Loucy (cell line): ENCODE results near the gene IGFBP6.

ENCODE experiments used
- H2AFZ ChIP-seq: fragments of 200-600 bp; sonication (generic); 2 replicates; pipeline ENCODE4 v1.6.0; 2016; ENCODE audit warnings: antibody characterized with exemption, mild to moderate bottlenecking, low read length, moderate library complexity
- H3F3A ChIP-seq: fragments of 200-600 bp; 2 replicates; pipeline ENCODE4 v1.6.0; 2016; ENCODE audit warnings: antibody characterized with exemption, low read depth, mild to moderate bottlenecking
- H3K27me3 ChIP-seq: fragments of 200-600 bp; sonication (generic); 2 replicates; pipeline ENCODE4 v1.6.1; 2014; ENCODE audit warnings: low read length, mild to moderate bottlenecking; ENCODE audit not compliant: insufficient read depth, poor library complexity, severe bottlenecking
- H3K36me3 ChIP-seq: fragments of 200-600 bp; sonication (generic); 2 replicates; pipeline ENCODE4 v1.6.1; 2016; ENCODE audit warnings: low read length; ENCODE audit not compliant: insufficient read depth
- H3K4me1 ChIP-seq: fragments of 200-600 bp; sonication (generic); 2 replicates; pipeline ENCODE4 v1.5.1; 2014; ENCODE audit warnings: low read length, mild to moderate bottlenecking; ENCODE audit not compliant: insufficient read depth, poor library complexity, severe bottlenecking
- H3K4me2 ChIP-seq: fragments of 200-600 bp; sonication (generic); 2 replicates; pipeline ENCODE4 v1.6.0; 2014; ENCODE audit warnings: antibody characterized with exemption, low read length, low read depth, mild to moderate bottlenecking; ENCODE audit not compliant: poor library complexity, severe bottlenecking
- H3K4me3 ChIP-seq: fragments of 200-600 bp; sonication (generic); 2 replicates; pipeline ENCODE4 v1.5.1; 2014; ENCODE audit warnings: low read length, mild to moderate bottlenecking, mixed read lengths; ENCODE audit not compliant: poor library complexity, severe bottlenecking
- H3K79me2 ChIP-seq: fragments of 200-600 bp; sonication (generic); 2 replicates; pipeline ENCODE4 v1.6.1; 2014; ENCODE audit warnings: low read length; ENCODE audit not compliant: insufficient read depth
- H3K9ac ChIP-seq: fragments of 200-600 bp; sonication (generic); 2 replicates; pipeline ENCODE4 v1.6.0; 2014; ENCODE audit warnings: mild to moderate bottlenecking, low read depth, low read length, moderate library complexity; ENCODE audit not compliant: poor library complexity, severe bottlenecking
- H3K9me2 ChIP-seq: fragments of 200-600 bp; sonication (generic); replicated peaks from 2 replicates; pipeline ENCODE4 v1.6.1; 2016; ENCODE audit warnings: low read depth, low read length, mixed read lengths
- H3K9me3 ChIP-seq: fragments of 200-600 bp; sonication (generic); 2 replicates; pipeline ENCODE4 v1.6.1; 2014; ENCODE audit warnings: mild to moderate bottlenecking, antibody characterized with exemption, low read length, low read depth; ENCODE audit not compliant: insufficient read depth
- H4K20me1 ChIP-seq: fragments of 200-600 bp; sonication (generic); 2 replicates; pipeline ENCODE4 v1.6.0; 2014; ENCODE audit warnings: antibody characterized with exemption, low read length, mild to moderate bottlenecking; ENCODE audit not compliant: insufficient read depth, poor library complexity, severe bottlenecking
- CTCF ChIP-seq: fragments of 200-600 bp; sonication (generic); conservative IDR thresholded peaks from 2 replicates; pipeline ENCODE4 v1.5.1; 2014; ENCODE audit warnings: mild to moderate bottlenecking, antibody characterized with exemption, low read length
- EZH2phosphoT487 ChIP-seq: fragments of 200-600 bp; IDR thresholded peaks from 2 replicates; pipeline ENCODE4 v1.6.1; 2018; ENCODE audit warnings: antibody characterized with exemption, mild to moderate bottlenecking, moderate library complexity, borderline replicate concordance

IGFBP6 gene

GRCh38 chr12:53096089-53096741 lies 1.3 kb upstream of the IGFBP6 start:
- Histone ChIP-seq H3K9me3 (no peaks in the 10 kb centered on the region), H3K4me1 (peaks cover 31% of the 10 kb centered on the region), H2AFZ (no peak overlapping the region), H3K4me3 (no peak overlapping the region), H3K9ac (no peak overlapping the region), H3K79me2 (no peaks in the 10 kb centered on the region), H3K27me3 (no peaks in the 10 kb centered on the region), H3F3A (no peaks in the 10 kb centered on the region; the same call in 1 of the 2 replicates), H4K20me1 (no peaks in the 10 kb centered on the region), H3K36me3 (no peaks in the 10 kb centered on the region), H3K4me2 (no peak overlapping the region), H3K9me2 (no peaks in the 10 kb centered on the region)
- no peak for TF ChIP-seq EZH2phosphoT487
- TF ChIP-seq CTCF: no peak

- H4K20me1 ChIP-seq: no peaks in the 10 kb centered on the region
- no peaks in the 10 kb centered on the region for H3K9me2 ChIP-seq
- H2AFZ ChIP-seq: no peak overlapping the region
- H3K9me3 ChIP-seq: no peaks in the 10 kb centered on the region
- no peaks in the 10 kb centered on the region for H3K36me3 ChIP-seq
- H3K27me3 ChIP-seq: no peaks in the 10 kb centered on the region
- peak overlapping the region; percentile 72 for H3K9ac ChIP-seq
- H3K4me2 ChIP-seq: peak overlapping the region; percentile 78
- H3K79me2 ChIP-seq: no peaks in the 10 kb centered on the region
- H3K4me3 ChIP-seq: peak overlapping the region; percentile 80
- no peaks in the 10 kb centered on the region; the same call in 1 of the 2 replicates for H3F3A ChIP-seq
- TF ChIP-seq CTCF (no peak), EZH2phosphoT487 (no peak)
- peaks cover 31% of the 10 kb centered on the region for H3K4me1 ChIP-seq
Observed at GRCh38 chr12:53096759-53097158, 708 bp upstream of the IGFBP6 start.

- no peaks in the 10 kb centered on the region for H4K20me1 ChIP-seq
- H3K4me1 ChIP-seq: peaks cover 31% of the 10 kb centered on the region
- H3F3A ChIP-seq: no peaks in the 10 kb centered on the region; the same call in 1 of the 2 replicates
- H3K27me3 ChIP-seq: no peaks in the 10 kb centered on the region
- peak overlapping the region; percentile 95; the same call in 1 of the 2 replicates for H2AFZ ChIP-seq
- H3K4me2 ChIP-seq: peak overlapping the region; percentile 78
- no peaks in the 10 kb centered on the region for H3K9me3 ChIP-seq
- H3K4me3 ChIP-seq: peak overlapping the region; percentile 80
- peak overlapping the region; percentile 72 for H3K9ac ChIP-seq
- TF ChIP-seq EZH2phosphoT487 (no peak), CTCF (no peak)
- H3K79me2 ChIP-seq: no peaks in the 10 kb centered on the region
- no peaks in the 10 kb centered on the region for H3K36me3 ChIP-seq
- H3K9me2 ChIP-seq: no peaks in the 10 kb centered on the region
Observed at GRCh38 chr12:53097207-53097563, 282 bp upstream of the IGFBP6 start.
